K562 (cell line): Measurements from ENCODE around the gene RAB26. TPM values are rescaled to one million over a fixed set of nuclear protein-coding genes. Genes with fewer than 3 reads are reported as not detected.

ENCODE experiments used
- ATAC-seq: fragments of 200-7000 bp; cut with Tn5 transposase; 3 replicates; pipeline ENCODE4 v1.9.1; 2020; ENCODE audit warnings: moderate library complexity
- BruUV-seq: library from RNA; stranded (reverse); fragments of 400-500 nt; replicated peaks from 2 replicates; lab custom pipeline; 2021; lab: Mats Ljungman, UMichigan
- CTCF ChIA-PET: fragments of 300-600 bp; formaldehyde crosslinking; extraction: SDS; loops from one replicate; lab custom pipeline; 2021; ENCODE audit warnings: low intra/inter-chr PET ratio; lab: Yijun Ruan, JAX
- POLR2A ChIA-PET: fragments of 300-600, 350-650 bp; sonication (Branson Sonifier 250); formaldehyde crosslinking; extraction: SDS; loops from one replicate; lab custom pipeline; 2021; ENCODE audit warnings: antibody characterized with exemption, inconsistent platforms; lab: Yijun Ruan, JAX
- DNase-seq, 4 experiments: peaks; one replicate each; pipeline versions ENCODE4 v3.0.0 to v3.0.0-alpha.2; 2011 to 2018; ENCODE audit warnings: low spot score in 3 of 4, mixed read lengths in 3 of 4; ENCODE audit errors: extremely low read depth in 1 of 4
- FAIRE-seq: peaks from 2 replicates; lab custom pipeline; 2011; peaks lifted over from hg19 to GRCh38; lab: Jason Lieb, UNC
- H2AFZ ChIP-seq: 2 replicates; pipeline ENCODE4 v1.6.0; 2011; ENCODE audit warnings: low read depth, low read length, control low read depth, inconsistent platforms
- H3K27ac ChIP-seq: fragments of 200-600 bp; 3 replicates; pipeline ENCODE4 v1.8.0; 2011; ENCODE audit warnings: low read depth, mild to moderate bottlenecking, control low read depth, inconsistent platforms, low read length, moderate library complexity, mixed read lengths; ENCODE audit errors: extremely low read depth
- H3K27me3 ChIP-seq, 2 experiments: fragments of 300-600 bp in 1 of 2; 2 replicates in 1 of 2; 3 replicates in 1 of 2; pipeline versions ENCODE4 v1.6.0 to v1.8.0; 2011; ENCODE audit warnings: inconsistent platforms in 2 of 2, low read length in 2 of 2, mild to moderate bottlenecking in 1 of 2, mixed read lengths in 1 of 2, moderate library complexity in 1 of 2; ENCODE audit not compliant: control insufficient read depth in 2 of 2, insufficient read depth in 2 of 2
- H3K36me3 ChIP-seq: fragments of 300-600 bp; 3 replicates; pipeline ENCODE4 v1.8.0; 2011; ENCODE audit warnings: mild to moderate bottlenecking, low read length, inconsistent platforms; ENCODE audit not compliant: control insufficient read depth, insufficient read depth
- H3K4me1 ChIP-seq, 2 experiments: fragments of 200-600 bp in 1 of 2; replicated peaks in 1 of 2; 2 replicates in 1 of 2; 3 replicates in 1 of 2; pipeline versions ENCODE4 v1.5.1 to v1.8.0; 2011; ENCODE audit warnings: inconsistent platforms in 2 of 2, low read length in 2 of 2, mild to moderate bottlenecking in 1 of 2, mixed read lengths in 1 of 2, moderate library complexity in 1 of 2; ENCODE audit not compliant: control insufficient read depth in 2 of 2, insufficient read depth in 2 of 2
- H3K4me2 ChIP-seq: 2 replicates; pipeline ENCODE4 v1.6.1; 2011; ENCODE audit warnings: low read length, control low read depth, inconsistent platforms, mixed read lengths; ENCODE audit not compliant: insufficient read depth
- H3K4me3 ChIP-seq: fragments of 200-600 bp; sonication (generic), shearing (Covaris generic); 2 replicates; pipeline ENCODE4 v1.5.1; 2016; ENCODE audit warnings: control low read depth, inconsistent platforms
- H3K79me2 ChIP-seq: fragments of 200-600 bp; 3 replicates; pipeline ENCODE4 v1.8.0; 2011; ENCODE audit warnings: low read length, inconsistent platforms; ENCODE audit not compliant: control insufficient read depth, insufficient read depth
- H3K9ac ChIP-seq, 2 experiments: 2 replicates each; pipeline versions ENCODE4 v1.6.0 to v1.6.1; 2011; ENCODE audit warnings: low read depth in 2 of 2, low read length in 2 of 2, control low read depth in 1 of 2, inconsistent platforms in 1 of 2, mild to moderate bottlenecking in 1 of 2, mixed read lengths in 1 of 2; ENCODE audit not compliant: insufficient read depth in 1 of 2
- H3K9me1 ChIP-seq: one replicate; pipeline ENCODE4 v1.6.0; 2011; ENCODE audit warnings: inconsistent platforms, mild to moderate bottlenecking, low read length, moderate library complexity; ENCODE audit not compliant: control insufficient read depth, insufficient read depth
- H3K9me3 ChIP-seq: replicated peaks from 2 replicates; pipeline ENCODE4 v1.5.1; 2011; ENCODE audit warnings: low read depth, low read length, inconsistent platforms; ENCODE audit not compliant: control insufficient read depth, insufficient read depth
- H4K20me1 ChIP-seq: replicated peaks from 2 replicates; pipeline ENCODE4 v1.6.1; 2011; ENCODE audit warnings: low read length, inconsistent platforms, mixed read lengths; ENCODE audit not compliant: control insufficient read depth, insufficient read depth
- HNRNPK ChIP-seq: fragments of 200-400 bp; formaldehyde crosslinking; IDR thresholded peaks from one replicate; pipeline ENCODE4 v1.6.1; 2018; ENCODE audit warnings: mild to moderate bottlenecking, low read depth, low read length; ENCODE audit not compliant: poor library complexity, severe bottlenecking
- NR2C1 ChIP-seq, 2 experiments: fragments of 450-650 bp; IDR thresholded peaks; 2 replicates each; pipeline ENCODE4 v1.6.1; 2017; ENCODE audit warnings: mild to moderate bottlenecking in 2 of 2, antibody characterized with exemption in 1 of 2, inconsistent platforms in 1 of 2, missing compliant biosample characterization in 1 of 2, missing genetic modification characterization in 1 of 2
- PCBP2 ChIP-seq: fragments of 200-400 bp; formaldehyde crosslinking; IDR thresholded peaks from 2 replicates; pipeline ENCODE4 v1.6.1; 2018; ENCODE audit warnings: low read length, low read depth, mild to moderate bottlenecking, moderate library complexity; ENCODE audit not compliant: poor library complexity, severe bottlenecking
- SP1 ChIP-seq: sonication (generic); formaldehyde crosslinking; IDR thresholded peaks from 2 replicates; pipeline ENCODE4 v1.8.1; 2022; ENCODE audit warnings: mild to moderate bottlenecking, missing genetic modification reagents
- ZNF589 ChIP-seq: fragments of 200-800 bp; sonication (Bioruptor generic); IDR thresholded peaks from 2 replicates; pipeline ENCODE4 v1.6.1; 2016; ENCODE audit warnings: low read depth, missing genetic modification characterization, missing compliant biosample characterization
- ZNF707 ChIP-seq: fragments of 250-450 bp; sonication (Bioruptor Pico); conservative IDR thresholded peaks from 2 replicates; pipeline ENCODE4 v1.8.0; 2022; ENCODE audit warnings: inconsistent platforms, mild to moderate bottlenecking, moderate library complexity
- WGBS: fragments of 100-300 bp; shearing (Covaris generic); methylation state at CpG from one replicate; pipeline ENCODE4 v1.1.6; 2016; ENCODE audit warnings: low coverage, mixed read lengths; ENCODE audit not compliant: insufficient coverage; ENCODE audit errors: missing lambda C conversion rate; 5-methylcytosine and 5-hydroxymethylcytosine counted together
- in situ Hi-C: fragments of 300-500 bp; cut with MboI; formaldehyde crosslinking; loops from 4 replicates; pipeline ENCODE4 v1.15.0; 2018; ENCODE audit warnings: inconsistent platforms, mixed read lengths
- intact Hi-C: fragments of 100-400 bp; cut with micrococcal nuclease; formaldehyde crosslinking; loops from 2 replicates; pipeline ENCODE4 v1.14.2; 2022
- polyA plus RNA-seq, 8 experiments: library from polyadenylated mRNA; depleted of rRNA in 4 of 8; stranded (reverse) in 5 of 8; unstranded in 3 of 8; fragments of >200 nt; fragmentation: Nextera tagmentation in 2 of 8; fragmentation: Illumina TruSeq in 1 of 8; extraction: Ambion mirVana in 2 of 8; extraction: Trizol in 1 of 8; gene quantifications; 2 replicates each; pipeline versions ENCODE4 v1.2.1 to v1.2.3, GENCODE V29; 2011 to 2014; ENCODE audit warnings: inconsistent platforms in 1 of 8, missing spikeins in 1 of 8
- total RNA-seq, 7 experiments: library from RNA; depleted of rRNA in 6 of 7; stranded (reverse); fragments of >200 nt in 6 of 7; fragmentation: Illumina TruSeq in 2 of 7; extraction: Trizol in 2 of 7; gene quantifications; 2 replicates each; pipeline versions ENCODE4 v1.2.1 to v1.2.3, GENCODE V29; 2011 to 2021; ENCODE audit warnings: low replicate concordance in 1 of 7
- TF ChIP-seq, protein P1 (sequence below): sonication (generic); formaldehyde crosslinking; IDR thresholded peaks from 2 replicates; pipeline ENCODE4 v1.9.0; 2022; ENCODE audit warnings: mild to moderate bottlenecking, missing genetic modification reagents
- TF ChIP-seq, protein P2 (sequence below), 3 experiments: fragments of 200-800 bp in 1 of 3; fragments of 250-450 bp in 1 of 3; fragments of 450-650 bp in 1 of 3; sonication (Bioruptor Pico) in 1 of 3; sonication (Bioruptor generic) in 1 of 3; formaldehyde crosslinking in 1 of 3; IDR thresholded peaks; 2 replicates each; pipeline versions ENCODE4 v1.6.1 to v1.8.0; 2016 to 2022; ENCODE audit warnings: mild to moderate bottlenecking in 2 of 3, missing genetic modification characterization in 2 of 3, missing compliant biosample characterization in 1 of 3, moderate library complexity in 1 of 3
- TF ChIP-seq, protein P3 (sequence below): fragments of 250-450 bp; sonication (Bioruptor Pico); IDR thresholded peaks from 2 replicates; pipeline ENCODE4 v1.8.0; 2022; ENCODE audit warnings: moderate library complexity, mild to moderate bottlenecking, inconsistent platforms
- TF ChIP-seq, protein P4 (sequence below), 2 experiments: IDR thresholded peaks; 2 replicates each; pipeline ENCODE4 v1.6.1; 2011; ENCODE audit warnings: borderline replicate concordance in 1 of 2, control low read depth in 1 of 2, low read depth in 1 of 2, low read length in 1 of 2, mild to moderate bottlenecking in 1 of 2, mixed read lengths in 1 of 2, moderate library complexity in 1 of 2; ENCODE audit not compliant: insufficient read depth in 1 of 2, insufficient read length in 1 of 2, poor library complexity in 1 of 2, severe bottlenecking in 1 of 2; ENCODE audit errors: extremely low read depth in 1 of 2

Gene RAB26
- total and polyA plus RNA-seq, 9 of the 15 experiments (the other 6 are each of a cell fraction or from before 2014, with no cell fraction given): 0.25 to 6.1 (median 2.1) TPM

DNA sequence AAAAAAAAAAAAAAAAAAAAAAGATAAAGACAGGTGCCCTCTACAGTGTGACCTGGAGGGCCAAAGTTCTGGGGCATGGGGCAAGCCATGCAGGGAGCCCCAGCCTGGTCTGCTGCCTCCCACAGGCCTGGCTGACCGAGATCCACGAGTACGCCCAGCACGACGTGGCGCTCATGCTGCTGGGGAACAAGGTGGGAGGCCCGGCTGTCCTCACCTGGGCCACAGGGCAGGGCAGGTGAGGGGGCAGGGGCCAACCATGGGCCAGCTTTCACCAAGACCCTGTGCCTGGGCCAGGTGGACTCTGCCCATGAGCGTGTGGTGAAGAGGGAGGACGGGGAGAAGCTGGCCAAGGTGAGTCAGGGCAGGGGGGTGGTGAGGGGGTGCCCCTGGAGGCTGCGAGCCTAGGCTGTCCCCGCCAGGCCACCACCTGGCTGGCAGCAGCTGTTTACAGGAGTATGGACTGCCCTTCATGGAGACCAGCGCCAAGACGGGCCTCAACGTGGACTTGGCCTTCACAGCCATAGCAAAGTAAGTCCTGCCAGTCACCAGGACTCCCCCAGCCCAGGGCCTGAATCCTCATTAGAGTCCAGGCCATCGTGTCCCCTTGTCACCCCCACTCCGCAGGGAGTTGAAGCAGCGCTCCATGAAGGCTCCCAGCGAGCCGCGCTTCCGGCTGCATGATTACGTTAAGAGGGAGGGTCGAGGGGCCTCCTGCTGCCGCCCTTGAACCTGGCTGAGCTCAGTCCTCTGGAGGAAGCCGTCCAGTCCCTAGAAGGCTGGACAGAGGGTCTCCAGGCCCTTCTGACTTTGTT lies 4.5 kb downstream of the RAB26 start:
- BruUV-seq: no TSS peak
- ChIA-PET POLR2A (interaction anchor here (0.5 to 5.1 kb wide), 18 partner anchors 9 to 316 kb away, joined by 3 to 44 read pairs (median 6); partner anchors contain the start of genes BRICD5, ECI1, NTHL1 and RNF151), CTCF (interaction anchor here (1.1 to 2.3 kb wide), 5 partner anchors 13 to 289 kb away, joined by 3 to 15 read pairs (median 4); no protein-coding TSS in a partner anchor)
- Histone ChIP-seq H3K9ac (peak overlapping the region; percentile 90 to 100), H3K9me1 (peaks cover 27% of the 10 kb centered on the region), H2AFZ (no peak overlapping the region), H4K20me1 (peaks cover 61% of the 10 kb centered on the region), H3K79me2 (peaks cover 65% of the 10 kb centered on the region), H3K27me3 (no peaks in the 10 kb centered on the region), H3K9me3 (no peaks in the 10 kb centered on the region), H3K4me3 (peak overlapping the region; percentile 55), H3K36me3 (peaks cover 47% of the 10 kb centered on the region), H3K4me2 (peak overlapping the region; percentile 96), H3K4me1 (peaks cover 38 to 71% of the 10 kb centered on the region in 2 experiments), H3K27ac (peak overlapping the region; percentile 82)
- no peak for FAIRE-seq
- WGBS: under 1% methylated on average over 24 of the region's 25 CpGs
- peak; percentile 34 to 62 (median 46) for DNase-seq
- intact Hi-C loops (no loop called here), in situ Hi-C loops (no loop called here)
- peak; percentile 9 for ATAC-seq
- TF ChIP-seq NR2C1 (IDR thresholded peaks at IDR 0.05) (peak; percentile 62; the same call in 1 of the 2 replicates), NR2C1 (tag; IDR thresholded peaks at IDR 0.05) (0 out of 2 replicates have a peak, but pooled peaks have one; percentile 44), HNRNPK (no peak), ZNF589 (CRISPR knock-in tag) (peak; percentile 43; the same call in 1 of the 2 replicates), PCBP2 (no peak), ZNF707 (no peak), SP1 (CRISPR knock-in tag) (peak; percentile 21; the same call in 1 of the 2 replicates)
- TF ChIP-seq, protein P1, sequence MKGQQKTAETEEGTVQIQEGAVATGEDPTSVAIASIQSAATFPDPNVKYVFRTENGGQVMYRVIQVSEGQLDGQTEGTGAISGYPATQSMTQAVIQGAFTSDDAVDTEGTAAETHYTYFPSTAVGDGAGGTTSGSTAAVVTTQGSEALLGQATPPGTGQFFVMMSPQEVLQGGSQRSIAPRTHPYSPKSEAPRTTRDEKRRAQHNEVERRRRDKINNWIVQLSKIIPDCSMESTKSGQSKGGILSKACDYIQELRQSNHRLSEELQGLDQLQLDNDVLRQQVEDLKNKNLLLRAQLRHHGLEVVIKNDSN (CRISPR knock-in tag): no peak
- TF ChIP-seq, protein P2, sequence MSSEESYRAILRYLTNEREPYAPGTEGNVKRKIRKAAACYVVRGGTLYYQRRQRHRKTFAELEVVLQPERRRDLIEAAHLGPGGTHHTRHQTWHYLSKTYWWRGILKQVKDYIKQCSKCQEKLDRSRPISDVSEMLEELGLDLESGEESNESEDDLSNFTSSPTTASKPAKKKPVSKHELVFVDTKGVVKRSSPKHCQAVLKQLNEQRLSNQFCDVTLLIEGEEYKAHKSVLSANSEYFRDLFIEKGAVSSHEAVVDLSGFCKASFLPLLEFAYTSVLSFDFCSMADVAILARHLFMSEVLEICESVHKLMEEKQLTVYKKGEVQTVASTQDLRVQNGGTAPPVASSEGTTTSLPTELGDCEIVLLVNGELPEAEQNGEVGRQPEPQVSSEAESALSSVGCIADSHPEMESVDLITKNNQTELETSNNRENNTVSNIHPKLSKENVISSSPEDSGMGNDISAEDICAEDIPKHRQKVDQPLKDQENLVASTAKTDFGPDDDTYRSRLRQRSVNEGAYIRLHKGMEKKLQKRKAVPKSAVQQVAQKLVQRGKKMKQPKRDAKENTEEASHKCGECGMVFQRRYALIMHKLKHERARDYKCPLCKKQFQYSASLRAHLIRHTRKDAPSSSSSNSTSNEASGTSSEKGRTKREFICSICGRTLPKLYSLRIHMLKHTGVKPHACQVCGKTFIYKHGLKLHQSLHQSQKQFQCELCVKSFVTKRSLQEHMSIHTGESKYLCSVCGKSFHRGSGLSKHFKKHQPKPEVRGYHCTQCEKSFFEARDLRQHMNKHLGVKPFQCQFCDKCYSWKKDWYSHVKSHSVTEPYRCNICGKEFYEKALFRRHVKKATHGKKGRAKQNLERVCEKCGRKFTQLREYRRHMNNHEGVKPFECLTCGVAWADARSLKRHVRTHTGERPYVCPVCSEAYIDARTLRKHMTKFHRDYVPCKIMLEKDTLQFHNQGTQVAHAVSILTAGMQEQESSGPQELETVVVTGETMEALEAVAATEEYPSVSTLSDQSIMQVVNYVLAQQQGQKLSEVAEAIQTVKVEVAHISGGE (CRISPR knock-in tag; IDR thresholded peaks at IDR 0.05): no peak
- TF ChIP-seq, protein P3, sequence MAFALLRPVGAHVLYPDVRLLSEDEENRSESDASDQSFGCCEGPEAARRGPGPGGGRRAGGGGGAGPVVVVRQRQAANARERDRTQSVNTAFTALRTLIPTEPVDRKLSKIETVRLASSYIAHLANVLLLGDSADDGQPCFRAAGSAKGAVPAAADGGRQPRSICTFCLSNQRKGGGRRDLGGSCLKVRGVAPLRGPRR (CRISPR knock-in tag): no peak
- TF ChIP-seq, protein P4, sequence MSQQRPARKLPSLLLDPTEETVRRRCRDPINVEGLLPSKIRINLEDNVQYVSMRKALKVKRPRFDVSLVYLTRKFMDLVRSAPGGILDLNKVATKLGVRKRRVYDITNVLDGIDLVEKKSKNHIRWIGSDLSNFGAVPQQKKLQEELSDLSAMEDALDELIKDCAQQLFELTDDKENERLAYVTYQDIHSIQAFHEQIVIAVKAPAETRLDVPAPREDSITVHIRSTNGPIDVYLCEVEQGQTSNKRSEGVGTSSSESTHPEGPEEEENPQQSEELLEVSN (IDR thresholded peaks at IDR 0.05; ENCODE audit: borderline replicate concordance in 1 of 2, extremely low read depth in 1 of 2, insufficient read depth in 1 of 2, insufficient read length in 1 of 2, low read depth in 1 of 2, low read length in 1 of 2, poor library complexity in 1 of 2, severe bottlenecking in 1 of 2): peak in 1 of 2 experiments; percentile 21
